H9 (cell line): ENCODE data around the gene TGM3. TPM values are rescaled to one million over a fixed set of nuclear protein-coding genes. Genes with fewer than 3 reads are reported as not detected.

Experiments used
- DNase-seq: peaks from one replicate; pipeline ENCODE4 v3.0.0-alpha.2; 2017
- H2AFZ ChIP-seq: one replicate; pipeline ENCODE4 v1.6.1; 2013; ENCODE audit warnings: mild to moderate bottlenecking, low read length, control low read depth, moderate library complexity
- H2AK5ac ChIP-seq: 2 replicates; pipeline ENCODE4 v1.6.1; 2013; ENCODE audit warnings: low read length, control low read depth, mixed read lengths; ENCODE audit not compliant: insufficient read length
- H2BK120ac ChIP-seq: one replicate; pipeline ENCODE4 v1.6.1; 2013; ENCODE audit warnings: low read depth, mild to moderate bottlenecking, low read length, control low read depth, inconsistent platforms; ENCODE audit not compliant: poor library complexity, severe bottlenecking
- H2BK12ac ChIP-seq: 2 replicates; pipeline ENCODE4 v1.6.1; 2013; ENCODE audit warnings: low read length, control low read depth, mixed read lengths, low read depth; ENCODE audit not compliant: insufficient read length
- H2BK15ac ChIP-seq: 2 replicates; pipeline ENCODE4 v1.6.1; 2013; ENCODE audit warnings: low read depth, low read length, control low read depth
- H2BK20ac ChIP-seq: one replicate; pipeline ENCODE4 v1.6.1; 2013; ENCODE audit warnings: low read depth, mild to moderate bottlenecking, low read length, control low read depth, inconsistent platforms; ENCODE audit not compliant: poor library complexity, severe bottlenecking
- H2BK5ac ChIP-seq: 2 replicates; pipeline ENCODE4 v1.6.1; 2013; ENCODE audit warnings: low read length, control low read depth, mixed read lengths; ENCODE audit not compliant: insufficient read length
- H3K14ac ChIP-seq: 2 replicates; pipeline ENCODE4 v1.6.1; 2013; ENCODE audit warnings: low read length, control low read depth; ENCODE audit not compliant: insufficient read depth
- H3K18ac ChIP-seq: 2 replicates; pipeline ENCODE4 v1.6.1; 2013; ENCODE audit warnings: low read depth, mild to moderate bottlenecking, mixed read lengths, low read length, control low read depth; ENCODE audit not compliant: insufficient read length
- H3K23ac ChIP-seq: 2 replicates; pipeline ENCODE4 v1.6.1; 2013; ENCODE audit warnings: low read length, control low read depth, mixed read lengths, low read depth; ENCODE audit not compliant: insufficient read length
- H3K23me2 ChIP-seq: 2 replicates; pipeline ENCODE4 v1.6.1; 2013; ENCODE audit warnings: low read depth, mild to moderate bottlenecking, mixed read lengths, low read length, control low read depth; ENCODE audit not compliant: insufficient read length, poor library complexity, severe bottlenecking
- H3K27ac ChIP-seq: 2 replicates; pipeline ENCODE4 v1.5.1; 2013; ENCODE audit warnings: low read length, control low read depth, mixed read lengths, low read depth; ENCODE audit not compliant: insufficient read length
- H3K27me3 ChIP-seq: 2 replicates; pipeline ENCODE4 v1.6.1; 2013; ENCODE audit warnings: low read length, control low read depth, inconsistent platforms; ENCODE audit not compliant: insufficient read depth
- H3K4ac ChIP-seq: 2 replicates; pipeline ENCODE4 v1.6.1; 2013; ENCODE audit warnings: low read depth, mild to moderate bottlenecking, control low read depth, inconsistent platforms, low read length, moderate library complexity
- H3K4me1 ChIP-seq: 2 replicates; pipeline ENCODE4 v1.6.1; 2013; ENCODE audit warnings: low read length, control low read depth, inconsistent platforms; ENCODE audit not compliant: insufficient read depth
- H3K4me2 ChIP-seq: 2 replicates; pipeline ENCODE4 v1.6.1; 2013; ENCODE audit warnings: low read length, control low read depth, mixed read lengths; ENCODE audit not compliant: insufficient read length, insufficient read depth
- H3K56ac ChIP-seq: 2 replicates; pipeline ENCODE4 v1.6.1; 2013; ENCODE audit warnings: low read depth, mild to moderate bottlenecking, mixed read lengths, low read length, control low read depth; ENCODE audit not compliant: insufficient read length
- H3K79me1 ChIP-seq: 2 replicates; pipeline ENCODE4 v1.6.1; 2013; ENCODE audit warnings: low read depth, mild to moderate bottlenecking, moderate library complexity, low read length, control low read depth, inconsistent platforms; ENCODE audit not compliant: insufficient read depth, poor library complexity, severe bottlenecking
- H3K79me2 ChIP-seq: 2 replicates; pipeline ENCODE4 v1.6.1; 2013; ENCODE audit warnings: low read length, control low read depth, inconsistent platforms; ENCODE audit not compliant: insufficient read depth
- H3K9ac ChIP-seq: 2 replicates; pipeline ENCODE4 v1.6.1; 2013; ENCODE audit warnings: low read length, control low read depth, mixed read lengths; ENCODE audit not compliant: insufficient read length; ENCODE audit errors: extremely low read depth
- H3K9me3 ChIP-seq: one replicate; pipeline ENCODE4 v1.6.1; 2013; ENCODE audit warnings: low read depth, low read length, inconsistent platforms; ENCODE audit not compliant: control insufficient read depth
- H3T11ph ChIP-seq: one replicate; pipeline ENCODE4 v1.6.1; 2013; ENCODE audit warnings: mild to moderate bottlenecking, low read length, control low read depth, inconsistent platforms
- H4K20me1 ChIP-seq: one replicate; pipeline ENCODE4 v1.6.1; 2013; ENCODE audit not compliant: control insufficient read depth, insufficient read length, insufficient read depth
- H4K5ac ChIP-seq: 2 replicates; pipeline ENCODE4 v1.6.1; 2013; ENCODE audit warnings: low read depth, mild to moderate bottlenecking, mixed read lengths, low read length, control low read depth; ENCODE audit not compliant: insufficient read length
- H4K8ac ChIP-seq: replicated peaks from 2 replicates; pipeline ENCODE4 v1.6.1; 2013; ENCODE audit warnings: low read length, control low read depth, mixed read lengths, low read depth; ENCODE audit not compliant: insufficient read length
- H4K91ac ChIP-seq: 2 replicates; pipeline ENCODE4 v1.6.1; 2013; ENCODE audit warnings: low read depth, mild to moderate bottlenecking, moderate library complexity, mixed read lengths, low read length, control low read depth; ENCODE audit not compliant: insufficient read length
- H3K27ac Mint-ChIP-seq, 3 experiments: 2 replicates in 2 of 3; 3 replicates in 1 of 3; pipeline ENCODE4 v1.8.0; 2020 to 2021; ENCODE audit warnings: mixed read lengths in 3 of 3, mild to moderate bottlenecking in 1 of 3, moderate library complexity in 1 of 3
- H3K27me3 Mint-ChIP-seq: 2 replicates; pipeline ENCODE4 v1.8.0; 2021; ENCODE audit warnings: low read depth, mild to moderate bottlenecking, moderate library complexity, mixed read lengths
- H3K36me3 Mint-ChIP-seq, 3 experiments: 2 replicates in 2 of 3; 3 replicates in 1 of 3; pipeline ENCODE4 v1.8.0; 2020 to 2021; ENCODE audit warnings: low read depth in 3 of 3, mixed read lengths in 3 of 3; ENCODE audit not compliant: insufficient read depth in 1 of 3
- H3K4me1 Mint-ChIP-seq, 2 experiments: 2 replicates each; pipeline ENCODE4 v1.8.0; 2020; ENCODE audit warnings: mixed read lengths in 2 of 2
- H3K4me3 Mint-ChIP-seq, 2 experiments: 2 replicates in 1 of 2; 3 replicates in 1 of 2; pipeline ENCODE4 v1.8.0; 2020 to 2021; ENCODE audit warnings: mild to moderate bottlenecking in 2 of 2, mixed read lengths in 2 of 2, moderate library complexity in 1 of 2
- H3K9me3 Mint-ChIP-seq, 2 experiments: 2 replicates in 1 of 2; 3 replicates in 1 of 2; pipeline ENCODE4 v1.8.0; 2020; ENCODE audit warnings: mild to moderate bottlenecking in 2 of 2, mixed read lengths in 2 of 2, moderate library complexity in 1 of 2
- WGBS: extraction: QIAGEN DNeasy Blood & Tissue Kit; methylation state at CpG from one replicate; pipeline ENCODE4 v1.1.7; 2013; ENCODE audit warnings: missing lambda C conversion rate, low lambda C conversion rate, mixed read lengths; ENCODE audit not compliant: insufficient read length; ENCODE audit errors: extremely low coverage; 5-methylcytosine and 5-hydroxymethylcytosine counted together
- total RNA-seq: library from RNA; stranded (reverse); gene quantifications from 2 replicates; pipeline ENCODE4 v1.2.1, GENCODE V29; 2021
- TF ChIP-seq, protein P1 (sequence below): fragments of 200-600 bp; sonication (generic); conservative IDR thresholded peaks from 3 replicates; pipeline ENCODE4 v1.8.0; 2021; ENCODE audit warnings: antibody characterized with exemption, mild to moderate bottlenecking

TGM3 gene
- total RNA-seq, 1 experiment from 2014 or later, result not detected

GRCh38 chr20:2313316-2313715 lies 17.5 kb downstream of the TGM3 start:
- Histone ChIP-seq H3K27ac (no peak overlapping the region), H3K14ac (no peak overlapping the region), H3K4me1 (no peaks in the 10 kb centered on the region), H3K56ac (no peak overlapping the region), H2AFZ (no peak overlapping the region), H2BK15ac (no peak overlapping the region), H4K20me1 (no peaks in the 10 kb centered on the region), H3K23ac (no peak overlapping the region), H2BK20ac (no peak overlapping the region), H3K79me1 (no peaks in the 10 kb centered on the region), H4K5ac (no peak overlapping the region), H3K4ac (no peak overlapping the region), H4K91ac (no peak overlapping the region), H3K9me3 (no peaks in the 10 kb centered on the region), H3K79me2 (no peaks in the 10 kb centered on the region), H3K4me2 (no peak overlapping the region), H3K27me3 (no peaks in the 10 kb centered on the region), H2BK12ac (no peak overlapping the region), H2AK5ac (no peak overlapping the region), H3T11ph (no peak overlapping the region), H2BK120ac (no peak overlapping the region), H3K18ac (no peak overlapping the region), H2BK5ac (no peak overlapping the region), H4K8ac (no peak overlapping the region), H3K9ac (no peak overlapping the region), H3K23me2 (no peaks in the 10 kb centered on the region)
- H3K36me3 Mint-ChIP-seq, result no peaks in the 10 kb centered on the region
- TF ChIP-seq, protein P1, sequence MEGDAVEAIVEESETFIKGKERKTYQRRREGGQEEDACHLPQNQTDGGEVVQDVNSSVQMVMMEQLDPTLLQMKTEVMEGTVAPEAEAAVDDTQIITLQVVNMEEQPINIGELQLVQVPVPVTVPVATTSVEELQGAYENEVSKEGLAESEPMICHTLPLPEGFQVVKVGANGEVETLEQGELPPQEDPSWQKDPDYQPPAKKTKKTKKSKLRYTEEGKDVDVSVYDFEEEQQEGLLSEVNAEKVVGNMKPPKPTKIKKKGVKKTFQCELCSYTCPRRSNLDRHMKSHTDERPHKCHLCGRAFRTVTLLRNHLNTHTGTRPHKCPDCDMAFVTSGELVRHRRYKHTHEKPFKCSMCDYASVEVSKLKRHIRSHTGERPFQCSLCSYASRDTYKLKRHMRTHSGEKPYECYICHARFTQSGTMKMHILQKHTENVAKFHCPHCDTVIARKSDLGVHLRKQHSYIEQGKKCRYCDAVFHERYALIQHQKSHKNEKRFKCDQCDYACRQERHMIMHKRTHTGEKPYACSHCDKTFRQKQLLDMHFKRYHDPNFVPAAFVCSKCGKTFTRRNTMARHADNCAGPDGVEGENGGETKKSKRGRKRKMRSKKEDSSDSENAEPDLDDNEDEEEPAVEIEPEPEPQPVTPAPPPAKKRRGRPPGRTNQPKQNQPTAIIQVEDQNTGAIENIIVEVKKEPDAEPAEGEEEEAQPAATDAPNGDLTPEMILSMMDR, result no peak
- H3K27me3 Mint-ChIP-seq, result no peaks in the 10 kb centered on the region
- H3K27ac Mint-ChIP-seq, result no peak overlapping the region
- H3K4me1 Mint-ChIP-seq, result peaks cover 6 to 7% of the 10 kb centered on the region in 2 experiments
- no peaks in the 10 kb centered on the region for H3K9me3 Mint-ChIP-seq
- no peak for DNase-seq
- WGBS, result no CpG with 5 or more reads among the region's 3 CpGs
- no peak overlapping the region for H3K4me3 Mint-ChIP-seq
